Prostate gland (tissue), 2 donors: ENCODE results near the gene AZIN2. TPM values are rescaled to one million over a fixed set of nuclear protein-coding genes. Genes with fewer than 3 reads are reported as not detected.

Experiments used
- DNase-seq: peaks from one replicate; pipeline ENCODE4 v3.0.0-alpha.2; 2019; ENCODE audit warnings: low spot score
- H3K27ac ChIP-seq, 2 donors: fragments of 200-600 bp; sonication (generic); 2 replicates each; pipeline ENCODE4 v1.5.1; 2017 to 2019
- H3K27me3 ChIP-seq: fragments of 200-600 bp; sonication (generic); replicated peaks from 2 replicates; pipeline ENCODE4 v1.5.1; 2019; ENCODE audit not compliant: insufficient read depth
- H3K36me3 ChIP-seq, 2 donors: fragments of 200-600 bp; sonication (generic); 1 replicate in 1 of 2; 2 replicates in 1 of 2; pipeline versions ENCODE4 v1.5.1 to v1.8.1; 2017 to 2019
- H3K4me1 ChIP-seq: fragments of 200-600 bp; sonication (generic); replicated peaks from 2 replicates; pipeline ENCODE4 v1.5.1; 2019
- H3K4me3 ChIP-seq, 2 donors: fragments of 200-600 bp; sonication (generic); 2 replicates each; pipeline ENCODE4 v1.5.1; 2017 to 2019
- H3K9me3 ChIP-seq: fragments of 200-600 bp; sonication (generic); 2 replicates; pipeline ENCODE4 v1.5.1; 2017
- POLR2A ChIP-seq: fragments of 450-650 bp; IDR thresholded peaks from one replicate; pipeline ENCODE4 v1.6.1; 2016; ENCODE audit warnings: antibody characterized with exemption, mild to moderate bottlenecking
- POLR2AphosphoS5 ChIP-seq: sonication (generic); formaldehyde crosslinking; IDR thresholded peaks from one replicate; pipeline ENCODE4 v1.6.1; 2017; ENCODE audit warnings: antibody characterized with exemption
- WGBS: methylation state at CpG from one replicate; pipeline ENCODE4 v1.1.5; 2018; 5-methylcytosine and 5-hydroxymethylcytosine counted together
- intact Hi-C: fragments of 100-400 bp; cut with DNase I; formaldehyde crosslinking; loops from one replicate; pipeline ENCODE4 v1.14.2; 2022
- total RNA-seq, 2 donors: library from RNA; depleted of rRNA; stranded (reverse); fragments of >200 nt; gene quantifications; one replicate each; pipeline ENCODE4 v1.1.0, GENCODE V29; 2016
- TF ChIP-seq, protein P1 (sequence below), 4 experiments: fragments of 200-600 bp in 2 of 4; fragments of 450-650 bp in 2 of 4; sonication (generic) in 2 of 4; IDR thresholded peaks; 1 replicate in 3 of 4; 2 replicates in 1 of 4; pipeline ENCODE4 v1.5.1; 2016 to 2019; ENCODE audit warnings: antibody characterized with exemption in 4 of 4, mild to moderate bottlenecking in 2 of 4, moderate library complexity in 2 of 4

Gene AZIN2
- total RNA-seq, 2 donors from 2014 or later = 5.6 to 16.0 TPM

DNA sequence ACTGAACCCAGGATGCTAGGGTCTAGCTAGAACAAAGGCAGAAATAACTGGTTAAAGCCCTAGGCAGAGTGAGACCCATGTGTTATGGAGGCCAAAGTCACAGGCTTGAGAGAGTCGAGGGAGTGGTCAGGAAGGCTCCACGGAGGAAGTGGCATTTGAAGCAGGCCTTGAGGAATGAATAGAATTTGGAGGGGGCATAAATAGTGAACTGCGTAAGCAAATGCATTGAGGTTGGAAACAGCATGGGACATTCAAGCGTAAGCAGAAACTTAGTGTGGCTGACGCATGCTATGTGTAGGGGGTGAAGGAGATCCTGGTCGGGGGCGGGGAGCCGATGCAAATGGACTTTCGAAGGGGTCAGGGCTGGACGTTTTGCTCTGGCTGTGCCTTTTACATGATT is 11.5 kb downstream of the AZIN2 start:
- no peak overlapping the region for H3K27ac ChIP-seq
- no peaks in the 10 kb centered on the region for H3K4me1 ChIP-seq
- no peak for DNase-seq
- no peak overlapping the region for H3K4me3 ChIP-seq
- intact Hi-C loops = no loop called here
- H3K36me3 ChIP-seq = no peaks in the 10 kb centered on the region
- no peaks in the 10 kb centered on the region for H3K27me3 ChIP-seq
- H3K9me3 ChIP-seq = no peaks in the 10 kb centered on the region
- WGBS = 89% methylated on average over 10 of the region's 10 CpGs
- TF ChIP-seq POLR2AphosphoS5 (no peak), POLR2A (no peak)
- TF ChIP-seq, protein P1, sequence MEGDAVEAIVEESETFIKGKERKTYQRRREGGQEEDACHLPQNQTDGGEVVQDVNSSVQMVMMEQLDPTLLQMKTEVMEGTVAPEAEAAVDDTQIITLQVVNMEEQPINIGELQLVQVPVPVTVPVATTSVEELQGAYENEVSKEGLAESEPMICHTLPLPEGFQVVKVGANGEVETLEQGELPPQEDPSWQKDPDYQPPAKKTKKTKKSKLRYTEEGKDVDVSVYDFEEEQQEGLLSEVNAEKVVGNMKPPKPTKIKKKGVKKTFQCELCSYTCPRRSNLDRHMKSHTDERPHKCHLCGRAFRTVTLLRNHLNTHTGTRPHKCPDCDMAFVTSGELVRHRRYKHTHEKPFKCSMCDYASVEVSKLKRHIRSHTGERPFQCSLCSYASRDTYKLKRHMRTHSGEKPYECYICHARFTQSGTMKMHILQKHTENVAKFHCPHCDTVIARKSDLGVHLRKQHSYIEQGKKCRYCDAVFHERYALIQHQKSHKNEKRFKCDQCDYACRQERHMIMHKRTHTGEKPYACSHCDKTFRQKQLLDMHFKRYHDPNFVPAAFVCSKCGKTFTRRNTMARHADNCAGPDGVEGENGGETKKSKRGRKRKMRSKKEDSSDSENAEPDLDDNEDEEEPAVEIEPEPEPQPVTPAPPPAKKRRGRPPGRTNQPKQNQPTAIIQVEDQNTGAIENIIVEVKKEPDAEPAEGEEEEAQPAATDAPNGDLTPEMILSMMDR (IDR thresholded peaks at IDR 0.05) = no peak

DNA sequence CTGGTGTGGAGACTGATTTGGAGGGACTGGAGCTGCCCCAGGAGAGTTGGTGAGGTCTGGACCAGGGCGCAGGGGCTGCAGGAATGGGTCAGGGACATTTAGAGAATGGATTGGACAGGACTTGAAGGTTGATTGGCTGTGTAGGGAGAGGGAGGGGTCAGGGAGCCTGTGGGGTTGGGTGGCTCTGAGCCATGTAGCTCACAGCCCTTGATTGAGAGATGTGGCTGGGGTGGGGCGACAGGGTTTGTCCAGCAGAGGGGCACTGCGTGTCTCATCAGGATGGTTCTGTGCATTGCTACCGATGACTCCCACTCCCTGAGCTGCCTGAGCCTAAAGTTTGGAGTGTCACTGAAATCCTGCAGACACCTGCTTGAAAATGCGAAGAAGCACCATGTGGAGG is 12.1 kb downstream of the AZIN2 start:
- intact Hi-C loops = no loop called here
- no peak for DNase-seq

DNA sequence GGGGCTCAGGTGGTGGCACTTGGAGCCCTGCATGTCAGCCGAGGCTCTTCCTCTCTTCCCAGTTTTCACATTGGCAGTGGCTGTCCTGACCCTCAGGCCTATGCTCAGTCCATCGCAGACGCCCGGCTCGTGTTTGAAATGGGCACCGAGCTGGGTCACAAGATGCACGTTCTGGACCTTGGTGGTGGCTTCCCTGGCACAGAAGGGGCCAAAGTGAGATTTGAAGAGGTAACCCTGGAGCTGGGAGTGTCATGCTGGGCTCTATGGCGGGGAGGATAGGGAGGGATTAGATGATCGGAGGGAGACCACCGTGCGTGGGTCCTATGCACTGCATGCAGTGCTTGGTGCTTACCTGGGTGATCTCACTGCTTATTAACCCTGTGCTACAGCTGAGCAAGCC is 13.5 kb downstream of the AZIN2 start:
- Histone ChIP-seq H3K4me1 (no peaks in the 10 kb centered on the region), H3K36me3 (no peaks in the 10 kb centered on the region), H3K9me3 (no peaks in the 10 kb centered on the region), H3K4me3 (no peak overlapping the region), H3K27me3 (no peaks in the 10 kb centered on the region), H3K27ac (no peak overlapping the region)
- intact Hi-C loops = no loop called here
- 92% methylated on average over 11 of the region's 11 CpGs for WGBS
- TF ChIP-seq POLR2A (no peak), POLR2AphosphoS5 (no peak)
- TF ChIP-seq, protein P1 (IDR thresholded peaks at IDR 0.05) = no peak
- DNase-seq = no peak

More for the DNA sequence above, 12.1 kb downstream of the AZIN2 start:
- H3K27me3 ChIP-seq = no peaks in the 10 kb centered on the region
- 85% methylated on average over 5 of the region's 5 CpGs for WGBS
- no peaks in the 10 kb centered on the region for H3K9me3 ChIP-seq
- H3K27ac ChIP-seq = no peak overlapping the region
- no peak overlapping the region for H3K4me3 ChIP-seq
- no peaks in the 10 kb centered on the region for H3K36me3 ChIP-seq
- no peak for TF ChIP-seq POLR2AphosphoS5
- no peak for TF ChIP-seq POLR2A
- TF ChIP-seq, protein P1 (IDR thresholded peaks at IDR 0.05) = no peak
- no peaks in the 10 kb centered on the region for H3K4me1 ChIP-seq

DNA sequence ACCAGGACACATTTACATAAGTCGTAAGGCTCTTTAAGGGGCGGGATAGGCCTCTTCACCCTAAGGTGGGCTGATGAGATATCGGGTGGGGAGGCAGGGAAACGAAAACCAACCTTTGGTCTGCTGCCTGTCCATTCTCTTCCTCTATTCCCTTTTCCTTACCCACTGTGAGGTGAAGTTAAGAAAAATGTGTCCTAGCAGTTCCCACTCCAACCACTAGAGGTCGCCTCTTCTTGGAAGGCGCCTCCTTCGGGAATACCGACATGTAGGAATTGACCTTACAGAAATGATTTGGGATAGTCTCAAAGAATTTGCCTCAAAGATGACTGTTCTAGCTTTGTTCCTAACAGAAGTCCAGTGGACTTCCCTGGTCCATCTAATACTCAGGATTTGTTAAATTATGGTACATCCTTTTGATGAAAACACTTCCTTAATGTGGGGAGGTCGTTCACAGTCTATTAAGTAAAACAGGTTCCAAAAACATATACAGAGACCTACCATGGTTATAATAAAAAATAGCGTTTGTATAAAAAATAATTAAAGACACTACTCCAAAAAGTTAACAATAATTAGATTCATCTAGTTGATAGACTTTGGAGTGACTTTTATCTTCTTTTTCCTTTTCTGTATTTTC is 14.1 kb downstream of the AZIN2 start:
- Histone ChIP-seq H3K9me3 (no peaks in the 10 kb centered on the region), H3K4me3 (no peak overlapping the region), H3K4me1 (no peaks in the 10 kb centered on the region), H3K27ac (no peak overlapping the region), H3K27me3 (no peaks in the 10 kb centered on the region), H3K36me3 (no peaks in the 10 kb centered on the region)
- 25% methylated on average over 10 of the region's 10 CpGs for WGBS
- peak; percentile 52 for DNase-seq
- TF ChIP-seq, protein P1 (IDR thresholded peaks at IDR 0.05) = peak; percentile 85 to 98 (median 90)
- TF ChIP-seq POLR2A = no peak
- peak; percentile 28 for TF ChIP-seq POLR2AphosphoS5
- intact Hi-C loops = no loop called here

DNA sequence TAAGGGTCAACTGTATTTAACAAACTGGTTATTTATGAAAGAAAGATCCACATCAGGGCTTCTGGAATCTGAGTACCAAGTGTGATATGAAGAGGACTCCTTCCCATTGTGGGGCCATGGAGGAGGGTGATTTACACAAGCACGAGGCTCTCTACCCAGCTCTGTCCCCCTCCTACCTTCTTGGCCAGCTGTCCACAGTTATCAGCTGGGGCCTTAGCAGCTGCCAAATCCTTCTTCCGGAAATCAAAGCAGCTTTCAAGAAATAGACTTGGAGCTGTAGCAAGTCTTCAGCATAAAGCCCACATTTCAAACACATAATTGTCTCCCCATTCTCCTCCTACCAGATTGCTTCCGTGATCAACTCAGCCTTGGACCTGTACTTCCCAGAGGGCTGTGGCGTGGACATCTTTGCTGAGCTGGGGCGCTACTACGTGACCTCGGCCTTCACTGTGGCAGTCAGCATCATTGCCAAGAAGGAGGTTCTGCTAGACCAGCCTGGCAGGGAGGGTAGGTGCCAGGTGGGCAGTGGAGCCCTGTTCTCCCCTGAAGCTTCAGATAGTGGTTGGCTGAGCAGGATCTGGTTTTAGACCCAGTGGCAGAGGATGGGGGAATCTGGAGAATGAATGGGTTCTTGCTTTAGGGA is 15.5 kb downstream of the AZIN2 start:
- no peaks in the 10 kb centered on the region for H3K36me3 ChIP-seq
- TF ChIP-seq, protein P1 (IDR thresholded peaks at IDR 0.05) = no peak
- no peak for TF ChIP-seq POLR2AphosphoS5
- TF ChIP-seq POLR2A = no peak
- H3K4me1 ChIP-seq = no peaks in the 10 kb centered on the region
- H3K4me3 ChIP-seq = no peak overlapping the region
- H3K27me3 ChIP-seq = no peaks in the 10 kb centered on the region
- H3K9me3 ChIP-seq = no peaks in the 10 kb centered on the region
- WGBS = 79% methylated on average over 7 of the region's 7 CpGs
- H3K27ac ChIP-seq = no peak overlapping the region
- DNase-seq = no peak
- intact Hi-C loops = no loop called here
